Activated T-helper 2 cell treated with anti-CD3 and anti-CD28 coated beads, Interferon-gamma antibody, Interleukin-2, Interleukin-4, amounts not matched to agents 10 μg/mL and 5 μg/mL and 100 μg/mL, durations not matched to agents 14 hours and 24 hours and 36 hours (primary cell): ENCODE measurements around the gene PPP1R1A. TPM values are rescaled to one million over a fixed set of nuclear protein-coding genes. Genes with fewer than 3 reads are reported as not detected.

Experiments
- DNase-seq: peaks from one replicate; pipeline ENCODE4 v3.0.0; 2021; ENCODE audit warnings: low spot score
- H3K27ac Mint-ChIP-seq: one replicate; pipeline ENCODE4 v1.8.0; 2021; ENCODE audit warnings: mixed read lengths
- H3K27me3 Mint-ChIP-seq: one replicate; pipeline ENCODE4 v1.8.0; 2021; ENCODE audit warnings: low read depth, mixed read lengths
- H3K36me3 Mint-ChIP-seq: one replicate; pipeline ENCODE4 v1.8.0; 2021; ENCODE audit warnings: low read depth, mixed read lengths
- H3K4me1 Mint-ChIP-seq: one replicate; pipeline ENCODE4 v1.8.0; 2021; ENCODE audit warnings: low read depth, mixed read lengths
- H3K4me3 Mint-ChIP-seq: one replicate; pipeline ENCODE4 v1.8.0; 2021; ENCODE audit warnings: low read depth, mild to moderate bottlenecking, moderate library complexity, mixed read lengths
- H3K9me3 Mint-ChIP-seq: one replicate; pipeline ENCODE4 v1.8.0; 2021; ENCODE audit warnings: mixed read lengths
- intact Hi-C: fragments of 100-400 bp; cut with micrococcal nuclease; formaldehyde crosslinking; loops from one replicate; pipeline ENCODE4 v1.15.1; 2023
- total RNA-seq: library from RNA; stranded (reverse); gene quantifications from 2 replicates; pipeline ENCODE4 v1.2.3, GENCODE V29; 2022

PPP1R1A gene
- total RNA-seq, 1 donor from 2014 or later, result not detected

GRCh38 chr12:54595471-54595870 is 7.0 kb upstream of the PPP1R1A start:
- H3K27me3 Mint-ChIP-seq, result peaks cover 31% of the 10 kb centered on the region
- no peak overlapping the region for H3K27ac Mint-ChIP-seq
- no peaks in the 10 kb centered on the region for H3K36me3 Mint-ChIP-seq
- DNase-seq, result no peak
- H3K4me3 Mint-ChIP-seq, result no peak overlapping the region
- intact Hi-C loops, result no loop called here
- no peaks in the 10 kb centered on the region for H3K9me3 Mint-ChIP-seq
- H3K4me1 Mint-ChIP-seq, result no peaks in the 10 kb centered on the region

DNA sequence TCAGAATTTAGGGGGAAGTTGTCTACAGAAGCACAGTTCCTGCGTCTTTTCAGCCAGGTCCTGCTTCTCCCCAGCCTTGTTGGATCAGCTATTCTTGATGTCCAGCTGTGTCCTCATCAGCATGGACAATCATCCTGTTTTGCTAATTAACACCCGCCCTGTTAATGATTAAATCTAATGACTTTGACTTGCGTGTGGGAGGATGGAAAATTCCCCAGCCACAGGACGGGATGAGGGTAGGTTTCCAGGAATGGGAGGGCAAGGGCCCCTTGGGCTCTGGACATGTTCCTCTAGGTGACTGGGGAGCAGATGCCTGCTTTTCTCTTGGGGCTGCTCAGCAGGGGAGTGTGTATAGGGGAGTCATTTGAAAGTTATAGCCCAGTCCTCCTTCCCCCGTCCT is 5.3 kb upstream of the PPP1R1A start:
- Mint-ChIP-seq H3K4me1 (no peaks in the 10 kb centered on the region), H3K27ac (no peak overlapping the region), H3K27me3 (peaks cover 38% of the 10 kb centered on the region), H3K9me3 (no peaks in the 10 kb centered on the region), H3K4me3 (no peak overlapping the region), H3K36me3 (no peaks in the 10 kb centered on the region)
- intact Hi-C loops, result no loop called here
- DNase-seq, result no peak

DNA sequence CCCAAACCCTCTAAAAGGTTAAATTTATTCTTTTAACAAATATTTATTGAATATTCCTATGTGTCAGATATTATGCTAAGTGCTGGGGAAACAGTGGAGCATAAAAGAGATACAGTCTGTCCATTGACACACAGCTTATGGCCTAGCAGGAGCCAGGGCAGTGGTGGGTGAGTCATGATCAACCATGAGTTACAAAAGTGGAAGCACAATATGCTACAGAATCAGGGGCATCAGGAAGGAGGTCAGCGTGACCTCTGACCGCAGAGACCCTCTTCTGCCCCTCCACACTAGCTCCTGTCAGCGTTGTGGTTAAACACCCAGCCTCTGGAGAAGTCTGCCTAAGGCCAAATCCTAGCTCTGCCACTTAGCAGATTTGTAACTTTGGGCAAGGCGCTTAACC is 4.7 kb upstream of the PPP1R1A start:
- Mint-ChIP-seq H3K9me3 (no peaks in the 10 kb centered on the region), H3K27me3 (peaks cover 38% of the 10 kb centered on the region), H3K27ac (no peak overlapping the region), H3K36me3 (no peaks in the 10 kb centered on the region), H3K4me3 (no peak overlapping the region), H3K4me1 (no peaks in the 10 kb centered on the region)
- no peak for DNase-seq
- intact Hi-C loops, result no loop called here

DNA sequence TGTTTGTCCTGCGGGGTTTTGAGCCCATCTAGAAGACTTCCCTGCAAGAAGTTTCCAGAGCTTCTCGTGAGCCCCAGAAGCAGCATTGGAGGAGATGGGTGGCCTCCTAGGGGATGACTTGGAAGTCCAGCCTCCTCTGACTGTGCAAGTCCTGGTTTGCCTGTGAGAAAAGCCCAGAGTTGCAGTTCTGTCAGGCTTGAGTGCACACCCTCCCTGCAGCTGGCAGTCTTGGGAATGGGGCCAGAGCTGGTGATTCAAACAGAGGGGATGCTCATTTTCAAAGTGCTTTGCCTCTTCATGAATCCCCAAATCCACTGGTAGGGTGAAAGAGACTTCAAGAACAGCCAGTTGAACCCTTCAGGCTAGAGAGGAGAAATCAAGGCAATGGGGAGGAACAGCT is 3.9 kb upstream of the PPP1R1A start:
- H3K36me3 Mint-ChIP-seq, result no peaks in the 10 kb centered on the region
- peaks cover 45% of the 10 kb centered on the region for H3K27me3 Mint-ChIP-seq
- H3K9me3 Mint-ChIP-seq, result no peaks in the 10 kb centered on the region
- no peak overlapping the region for H3K27ac Mint-ChIP-seq
- no peak for DNase-seq
- no peaks in the 10 kb centered on the region for H3K4me1 Mint-ChIP-seq
- H3K4me3 Mint-ChIP-seq, result no peak overlapping the region
- intact Hi-C loops, result no loop called here

DNA sequence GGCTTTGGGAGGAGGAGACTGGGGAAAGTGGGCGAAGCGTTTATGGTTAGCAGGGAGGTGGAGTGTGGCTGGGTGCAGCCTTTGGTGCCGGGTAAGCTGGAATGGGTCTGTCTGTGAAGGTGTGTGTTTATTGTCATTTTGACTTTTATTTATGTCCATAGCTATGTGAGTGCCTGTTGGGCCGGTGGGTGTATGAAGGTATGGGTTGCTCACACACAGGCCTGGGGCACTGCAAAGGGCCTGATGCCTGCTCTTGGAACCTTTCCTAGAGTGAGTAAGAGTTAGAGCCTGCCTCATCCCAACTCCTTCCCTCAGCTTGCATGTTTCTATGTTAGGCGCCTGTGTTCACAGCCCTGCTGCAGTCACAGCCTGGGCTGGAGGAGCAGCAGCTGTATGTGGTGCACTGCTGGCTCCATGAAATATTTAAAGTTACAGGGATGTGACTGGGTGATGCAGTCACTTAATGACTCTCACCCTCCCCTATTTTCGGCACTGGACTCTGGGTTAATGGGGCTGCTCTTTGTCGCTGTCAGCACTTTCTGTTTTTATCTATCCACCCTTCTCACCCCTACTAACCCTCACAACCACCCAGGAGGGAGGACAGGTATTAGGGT is 2.6 kb upstream of the PPP1R1A start:
- intact Hi-C loops, result no loop called here
- Mint-ChIP-seq H3K4me3 (no peak overlapping the region), H3K27me3 (peaks cover 51% of the 10 kb centered on the region), H3K36me3 (no peaks in the 10 kb centered on the region), H3K4me1 (no peaks in the 10 kb centered on the region), H3K27ac (no peak overlapping the region), H3K9me3 (no peaks in the 10 kb centered on the region)
- DNase-seq, result no peak

GRCh38 chr12:54589964-54590363 is 1.5 kb upstream of the PPP1R1A start:
- peaks cover 62% of the 10 kb centered on the region for H3K27me3 Mint-ChIP-seq

DNA sequence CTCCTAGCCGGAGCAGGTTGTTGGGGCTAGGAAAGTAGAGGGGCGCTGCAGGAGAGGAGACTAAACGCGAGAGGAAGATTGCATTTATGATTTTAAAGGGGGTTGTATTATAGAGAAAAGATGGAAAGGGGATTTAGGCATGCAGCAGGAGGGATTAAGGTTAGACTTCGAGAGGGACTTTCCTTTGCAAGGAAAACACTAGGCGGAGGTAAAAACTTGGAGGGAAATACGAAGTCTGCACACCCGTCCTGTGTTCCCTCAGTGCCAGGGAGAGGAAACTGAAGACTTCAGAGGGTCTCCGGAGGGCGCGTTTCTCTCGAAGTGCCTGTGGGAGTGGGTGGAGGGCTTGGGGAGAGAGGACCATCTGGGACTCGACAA is 420 bp upstream of the PPP1R1A start:
- no peaks in the 10 kb centered on the region for H3K36me3 Mint-ChIP-seq
- no peak overlapping the region for H3K27ac Mint-ChIP-seq
- H3K27me3 Mint-ChIP-seq, result peaks cover 69% of the 10 kb centered on the region
- intact Hi-C loops, result no loop called here
- no peaks in the 10 kb centered on the region for H3K4me1 Mint-ChIP-seq
- no peak for DNase-seq
- no peaks in the 10 kb centered on the region for H3K9me3 Mint-ChIP-seq
- H3K4me3 Mint-ChIP-seq, result peak overlapping the region; percentile 0

More at GRCh38 chr12:54589964-54590363, 1.5 kb upstream of the PPP1R1A start:
- no peaks in the 10 kb centered on the region for H3K36me3 Mint-ChIP-seq
- no peak overlapping the region for H3K4me3 Mint-ChIP-seq
- DNase-seq, result no peak
- H3K9me3 Mint-ChIP-seq, result no peaks in the 10 kb centered on the region
- no peak overlapping the region for H3K27ac Mint-ChIP-seq
- H3K4me1 Mint-ChIP-seq, result no peaks in the 10 kb centered on the region
- intact Hi-C loops, result no loop called here

DNA sequence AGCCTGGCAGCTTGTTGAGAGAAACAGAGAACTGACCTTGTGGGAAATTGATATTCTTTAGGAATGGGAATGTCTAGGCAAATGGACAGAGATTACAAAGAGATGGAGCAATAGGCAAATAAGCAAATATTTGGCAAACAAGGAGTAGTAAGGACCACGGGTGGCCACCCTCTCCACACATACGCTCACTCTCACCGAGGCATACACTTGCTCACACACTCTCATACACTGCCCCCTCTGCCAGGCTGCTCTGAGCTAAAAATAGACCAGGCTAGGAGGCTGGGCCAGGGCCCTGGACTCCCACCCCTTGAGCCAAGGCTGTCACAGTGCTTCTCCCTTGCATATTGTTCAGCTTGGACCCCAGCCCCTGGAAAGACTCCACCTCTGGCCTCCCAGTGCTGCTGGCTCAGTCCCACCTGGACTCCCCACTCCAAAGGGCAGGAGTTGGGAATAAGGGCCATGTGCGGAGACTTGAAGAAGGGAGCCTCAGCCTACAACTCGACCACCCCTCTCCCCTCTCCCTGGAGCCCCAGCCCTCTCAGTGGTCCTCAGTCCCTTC is 1.1 kb downstream of the PPP1R1A start:
- no peak for DNase-seq
- no peaks in the 10 kb centered on the region for H3K4me1 Mint-ChIP-seq
- peaks cover 72% of the 10 kb centered on the region for H3K27me3 Mint-ChIP-seq
- no peaks in the 10 kb centered on the region for H3K36me3 Mint-ChIP-seq
- intact Hi-C loops, result no loop called here
- H3K4me3 Mint-ChIP-seq, result no peak overlapping the region
- no peak overlapping the region for H3K27ac Mint-ChIP-seq
- no peaks in the 10 kb centered on the region for H3K9me3 Mint-ChIP-seq

DNA sequence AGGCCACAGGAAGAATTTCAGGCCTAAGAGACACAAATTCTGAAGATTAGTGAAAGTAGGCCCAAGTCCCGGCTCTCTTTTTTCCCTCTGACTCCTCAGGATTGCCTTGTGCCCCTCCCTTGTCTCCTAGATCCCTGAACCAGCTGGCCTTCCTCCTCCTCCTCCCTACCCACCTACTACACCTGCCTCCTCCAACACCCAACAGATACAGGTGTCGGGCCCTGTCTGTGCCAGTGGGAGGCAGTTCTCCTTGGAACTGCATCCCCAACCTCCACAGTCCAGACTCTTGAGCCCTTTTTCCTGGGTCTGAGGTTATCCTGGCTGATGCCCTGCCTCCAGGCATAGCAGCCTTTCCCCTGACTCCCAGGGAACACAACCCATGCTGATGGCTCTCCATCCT is 1.8 kb downstream of the PPP1R1A start:
- no peaks in the 10 kb centered on the region for H3K4me1 Mint-ChIP-seq
- intact Hi-C loops, result no loop called here
- no peak overlapping the region for H3K27ac Mint-ChIP-seq
- no peaks in the 10 kb centered on the region for H3K36me3 Mint-ChIP-seq
- peaks cover 74% of the 10 kb centered on the region for H3K27me3 Mint-ChIP-seq
- no peak for DNase-seq
- no peak overlapping the region for H3K4me3 Mint-ChIP-seq
- no peaks in the 10 kb centered on the region for H3K9me3 Mint-ChIP-seq

GRCh38 chr12:54585243-54585642 is 3.2 kb downstream of the PPP1R1A start:
- H3K27me3 Mint-ChIP-seq, result peaks cover 62% of the 10 kb centered on the region

GRCh38 chr12:54584128-54584527 is 4.3 kb downstream of the PPP1R1A start:
- no peaks in the 10 kb centered on the region for H3K36me3 Mint-ChIP-seq
- DNase-seq, result no peak
- H3K4me1 Mint-ChIP-seq, result peaks cover 5% of the 10 kb centered on the region
- H3K9me3 Mint-ChIP-seq, result no peaks in the 10 kb centered on the region
- no peak overlapping the region for H3K27ac Mint-ChIP-seq
- intact Hi-C loops, result no loop called here
- peaks cover 50% of the 10 kb centered on the region for H3K27me3 Mint-ChIP-seq
- no peak overlapping the region for H3K4me3 Mint-ChIP-seq

More at GRCh38 chr12:54585243-54585642, 3.2 kb downstream of the PPP1R1A start:
- Mint-ChIP-seq H3K36me3 (no peaks in the 10 kb centered on the region), H3K27ac (no peak overlapping the region), H3K4me3 (no peak overlapping the region), H3K4me1 (no peaks in the 10 kb centered on the region), H3K9me3 (no peaks in the 10 kb centered on the region)
- intact Hi-C loops, result no loop called here
- DNase-seq, result no peak

- no peak overlapping the region for H3K27ac Mint-ChIP-seq
- H3K36me3 Mint-ChIP-seq, result no peaks in the 10 kb centered on the region
Observed at GRCh38 chr12:54583726-54584125, 4.7 kb downstream of the PPP1R1A start.

DNA sequence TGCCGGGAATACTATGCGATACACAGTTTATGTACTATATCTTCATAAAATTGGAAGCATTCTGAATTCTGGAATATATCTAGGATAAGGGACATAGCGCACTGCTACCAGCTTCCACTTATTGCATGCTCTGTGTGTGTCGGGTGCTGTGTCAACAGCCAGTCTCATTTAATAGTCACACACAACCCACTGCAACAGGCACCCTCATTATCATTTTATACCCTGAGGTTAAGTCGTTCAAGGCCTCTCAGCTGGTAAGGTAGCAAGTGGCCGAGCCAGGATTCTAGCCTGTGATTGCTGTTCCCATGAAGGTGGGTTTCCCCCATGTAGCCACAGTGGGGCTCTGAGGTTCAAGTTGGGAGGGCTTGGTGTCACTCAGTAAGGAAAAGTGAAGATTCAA is 7.0 kb downstream of the PPP1R1A start:
- no peak overlapping the region for H3K4me3 Mint-ChIP-seq
- peaks cover 30% of the 10 kb centered on the region for H3K27me3 Mint-ChIP-seq
- intact Hi-C loops, result no loop called here
- no peak overlapping the region for H3K27ac Mint-ChIP-seq
- H3K9me3 Mint-ChIP-seq, result no peaks in the 10 kb centered on the region
- peaks cover 5% of the 10 kb centered on the region for H3K4me1 Mint-ChIP-seq
- no peak for DNase-seq
- H3K36me3 Mint-ChIP-seq, result no peaks in the 10 kb centered on the region

More at GRCh38 chr12:54583726-54584125, 4.7 kb downstream of the PPP1R1A start:
- Mint-ChIP-seq H3K9me3 (no peaks in the 10 kb centered on the region), H3K4me3 (no peak overlapping the region), H3K27me3 (peaks cover 46% of the 10 kb centered on the region), H3K4me1 (peaks cover 5% of the 10 kb centered on the region)
- no peak for DNase-seq
- intact Hi-C loops, result no loop called here
